ENCODE results near the gene KLHL1.

Gene KLHL1

DNA sequence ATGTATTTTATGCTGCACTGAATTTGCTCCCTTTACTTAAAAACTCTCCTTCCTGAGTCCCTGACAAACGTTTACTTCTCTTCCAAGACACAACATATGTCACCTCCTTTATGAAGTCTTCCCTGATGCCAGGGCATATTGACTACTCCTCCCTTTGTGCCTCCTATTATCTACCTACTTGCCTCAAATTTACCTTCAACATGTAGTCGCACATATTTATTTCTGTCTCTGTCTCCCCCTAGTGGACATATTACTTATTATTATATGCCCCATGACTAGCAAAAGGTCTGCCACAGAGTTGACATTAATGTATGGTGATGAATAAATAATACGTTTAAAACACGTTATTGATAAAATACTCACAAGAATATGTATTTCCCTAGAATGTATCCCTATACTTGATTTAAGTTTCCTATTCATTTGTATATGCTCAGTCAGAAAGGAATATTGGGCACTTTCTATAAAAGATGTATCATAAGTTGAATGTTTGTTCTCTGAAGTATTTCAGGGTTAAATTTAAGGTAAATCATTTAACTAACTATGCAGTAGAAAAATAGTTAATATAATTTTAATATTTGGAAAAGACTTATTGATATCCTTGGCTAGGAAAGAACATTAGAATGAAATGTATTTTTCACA lies 250.9 kb downstream of the KLHL1 start:
- DNase-seq = no peak

DNA sequence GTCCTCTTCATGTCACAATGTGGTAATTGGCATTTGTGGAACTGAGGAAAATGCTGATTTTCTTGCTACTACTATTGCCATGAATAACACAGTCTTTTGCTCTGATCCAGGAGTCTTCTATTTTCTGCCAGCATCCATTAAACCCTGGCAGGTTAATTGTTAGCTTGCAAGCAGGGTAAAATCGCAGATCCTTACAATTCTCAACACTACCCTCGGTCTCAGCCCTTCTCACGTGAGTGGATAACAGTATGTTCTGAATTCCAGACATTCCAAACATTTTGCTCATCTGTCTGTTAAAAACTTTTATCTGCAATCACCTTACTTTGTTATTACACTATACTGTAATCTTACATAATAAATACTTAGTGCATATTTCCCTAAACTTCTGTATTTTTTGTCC lies 251.9 kb downstream of the KLHL1 start:
- DNase-seq = no peak

DNA sequence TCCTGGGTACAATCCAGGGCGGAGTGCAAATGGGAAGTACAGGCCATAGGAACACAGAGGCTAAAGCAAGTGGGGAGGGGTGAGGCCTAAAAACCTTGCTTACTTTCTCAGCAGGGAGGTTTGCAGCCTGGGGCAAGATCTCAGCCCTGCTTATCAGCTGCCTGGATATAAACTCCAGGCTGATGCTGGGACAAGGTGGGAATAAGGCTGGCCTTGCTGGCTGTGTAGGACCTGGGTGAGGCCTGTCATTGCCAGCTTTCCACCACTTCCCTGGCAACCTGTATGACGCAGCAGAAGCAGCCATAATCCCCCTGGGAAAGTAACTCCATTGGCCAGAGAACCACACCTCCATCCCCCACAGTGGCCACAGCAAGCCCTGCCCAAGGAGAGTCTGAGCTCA lies 279.7 kb downstream of the KLHL1 start:
- no peak for DNase-seq

DNA sequence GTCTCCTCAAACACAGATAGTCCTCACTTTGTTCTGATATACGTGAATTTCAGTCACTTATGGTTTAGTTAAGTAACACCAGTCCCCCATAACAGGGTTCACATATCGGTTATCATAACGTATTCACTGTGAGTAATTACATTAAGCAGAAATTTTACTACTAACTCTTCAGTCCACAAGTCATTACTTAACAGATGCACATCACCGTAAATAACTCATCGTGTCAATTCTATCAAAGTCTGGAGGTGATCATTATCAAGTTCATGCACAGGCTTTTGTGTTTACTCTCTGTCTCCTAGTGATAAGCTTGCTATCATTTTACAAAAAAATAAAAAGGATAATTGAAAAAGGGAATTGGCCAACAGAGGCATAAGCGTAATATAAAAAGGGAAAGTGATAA lies 288.1 kb downstream of the KLHL1 start:
- no peak for DNase-seq

DNA sequence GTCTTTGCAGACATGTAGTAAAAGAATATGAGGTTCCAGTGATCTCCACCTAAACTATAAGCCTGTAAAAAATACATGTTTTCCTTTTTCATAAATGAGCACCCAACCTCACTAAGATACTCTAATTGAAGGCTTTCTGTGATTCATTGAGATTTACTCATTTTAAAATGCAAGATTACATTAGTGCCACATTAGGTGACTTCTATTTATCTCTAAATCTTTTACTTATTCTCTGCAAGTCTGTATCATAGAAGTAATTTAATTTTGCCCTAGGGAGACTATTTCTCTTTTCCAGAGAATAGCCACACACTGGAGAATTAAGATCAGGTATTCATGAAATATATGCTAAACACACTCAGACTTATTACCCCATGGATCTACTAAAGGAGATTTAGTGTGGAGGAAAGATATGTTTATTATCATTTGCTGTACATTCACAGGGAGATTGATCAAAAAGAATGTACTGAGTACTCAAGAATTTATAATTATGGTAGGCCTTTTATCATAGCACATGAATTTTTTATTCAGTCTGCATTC lies 290.9 kb downstream of the KLHL1 start:
- no peak for DNase-seq

DNA sequence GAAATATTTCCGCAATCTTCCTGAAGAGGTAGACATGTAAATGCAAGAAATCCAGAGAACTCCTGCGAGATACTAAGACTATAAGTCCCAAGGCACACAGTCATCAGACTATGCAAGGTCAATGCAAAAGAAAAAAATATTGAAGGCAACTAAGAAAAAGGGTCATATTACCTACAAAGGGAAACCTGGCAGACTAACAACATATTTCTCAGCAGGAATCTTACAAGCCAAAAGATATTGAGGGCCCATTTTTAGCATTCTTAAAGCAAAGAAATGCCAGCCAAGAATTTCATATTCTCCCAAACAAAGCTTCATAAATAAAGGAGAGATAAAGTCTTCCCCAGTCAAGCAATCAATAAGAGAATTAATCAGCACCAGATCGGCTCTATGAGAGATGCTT lies 299.1 kb downstream of the KLHL1 start:
- no peak for DNase-seq

DNA sequence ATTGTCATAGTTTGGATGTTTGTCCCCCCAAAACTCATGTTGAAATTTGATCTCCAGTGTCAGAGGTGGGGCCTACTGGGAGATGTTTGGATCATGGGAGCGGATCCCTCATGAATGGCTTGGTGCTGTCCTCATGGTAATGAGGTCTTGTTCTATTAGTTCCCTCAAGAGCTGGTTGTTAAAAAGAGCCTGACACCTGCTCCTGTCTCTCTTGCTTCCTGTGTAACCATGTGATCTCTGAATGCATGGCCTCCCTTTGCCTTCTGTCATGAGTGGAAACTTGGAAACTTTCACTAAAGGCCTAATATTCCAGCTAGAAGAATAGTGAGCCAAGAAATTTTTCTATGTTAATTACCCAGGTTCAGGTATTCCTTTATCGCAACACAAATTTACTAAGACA lies 312.0 kb downstream of the KLHL1 start:
- DNase-seq = no peak

DNA sequence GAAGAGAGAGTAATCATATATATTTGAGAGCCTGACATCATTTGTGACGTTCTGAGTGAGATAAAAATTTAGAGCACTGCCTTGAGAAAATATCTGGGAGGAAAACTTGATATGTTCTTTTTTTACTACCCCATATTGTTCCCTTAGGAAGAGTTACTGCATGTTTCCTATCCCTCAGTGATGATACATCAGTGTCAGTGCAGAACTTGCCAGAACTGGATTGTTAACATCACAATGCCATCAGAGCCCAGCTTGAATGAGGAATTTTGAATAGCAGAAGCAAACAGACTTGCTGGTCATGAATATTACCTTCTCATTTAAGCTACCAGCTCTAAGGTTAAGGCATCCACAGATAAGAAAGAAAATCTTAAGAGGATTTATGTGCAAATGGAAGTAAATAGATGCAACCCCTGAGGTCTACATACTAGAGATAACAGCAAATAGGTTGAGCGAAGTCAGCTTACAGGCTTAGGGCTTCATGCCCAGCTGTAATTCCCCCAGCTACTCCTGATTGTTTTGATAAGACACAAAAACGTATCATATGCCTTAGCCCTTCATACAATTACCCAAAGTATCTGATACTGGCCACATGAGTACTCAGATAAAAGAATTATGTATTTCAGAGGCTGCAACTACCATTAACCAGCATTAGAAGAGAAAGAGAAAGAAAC lies 314.3 kb downstream of the KLHL1 start:
- DNase-seq = no peak

DNA sequence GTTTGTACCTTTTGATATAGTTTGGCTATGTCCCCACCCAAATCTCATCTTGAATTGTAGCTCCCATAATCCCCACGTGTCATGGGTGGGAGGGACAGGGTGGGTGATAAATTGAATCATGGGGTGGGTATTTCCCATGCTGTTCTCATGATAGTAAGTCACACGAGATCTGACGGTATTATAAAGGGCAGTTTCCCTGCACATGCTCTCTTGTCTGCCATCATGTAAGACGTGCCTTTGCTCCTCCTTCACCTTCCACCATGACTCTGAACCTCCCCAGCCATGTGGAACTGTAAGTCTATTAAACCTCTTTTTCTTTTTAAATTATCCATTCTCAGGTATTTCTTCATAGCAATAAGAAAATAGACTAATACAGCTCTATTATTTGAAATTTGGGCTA lies 331.3 kb downstream of the KLHL1 start:
- DNase-seq = no peak

DNA sequence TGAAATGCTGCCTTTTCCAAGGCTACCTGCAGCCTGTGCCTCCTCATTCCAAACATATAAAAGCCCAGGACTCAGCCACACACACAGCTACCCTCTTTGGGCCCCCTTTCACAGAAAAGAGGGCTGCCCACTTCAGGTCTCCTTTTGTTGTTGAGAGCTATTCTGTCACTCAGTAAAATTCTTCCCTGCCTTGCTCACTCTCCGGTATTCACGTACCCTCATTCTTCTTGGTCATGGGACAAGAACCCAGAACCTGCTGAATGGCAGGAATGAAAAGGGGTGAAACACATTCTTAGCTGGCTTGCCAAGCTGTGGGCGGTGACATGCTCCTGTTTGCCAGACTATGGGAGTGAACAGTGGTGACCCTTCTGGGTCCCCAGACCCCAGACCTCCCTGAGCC lies 338.6 kb downstream of the KLHL1 start:
- no peak for DNase-seq

DNA sequence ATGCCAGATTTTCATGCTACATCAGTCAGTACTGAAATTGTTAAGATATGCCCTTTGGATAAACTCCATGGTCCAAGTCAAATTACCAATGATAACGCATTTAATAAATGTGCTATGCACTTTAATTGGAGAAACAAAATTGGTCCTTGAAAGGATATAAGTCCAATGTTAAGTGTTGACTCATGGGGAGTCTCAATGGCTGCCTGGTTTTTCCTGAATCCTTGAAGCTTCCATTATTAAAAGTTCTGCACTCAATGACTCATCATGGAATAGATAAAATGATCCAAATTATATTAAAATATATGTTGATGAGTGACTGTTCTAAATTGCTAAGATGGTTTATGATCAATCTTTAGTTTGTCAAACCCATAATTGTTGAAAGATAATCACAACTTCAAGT lies 346.7 kb downstream of the KLHL1 start:
- DNase-seq = no peak

DNA sequence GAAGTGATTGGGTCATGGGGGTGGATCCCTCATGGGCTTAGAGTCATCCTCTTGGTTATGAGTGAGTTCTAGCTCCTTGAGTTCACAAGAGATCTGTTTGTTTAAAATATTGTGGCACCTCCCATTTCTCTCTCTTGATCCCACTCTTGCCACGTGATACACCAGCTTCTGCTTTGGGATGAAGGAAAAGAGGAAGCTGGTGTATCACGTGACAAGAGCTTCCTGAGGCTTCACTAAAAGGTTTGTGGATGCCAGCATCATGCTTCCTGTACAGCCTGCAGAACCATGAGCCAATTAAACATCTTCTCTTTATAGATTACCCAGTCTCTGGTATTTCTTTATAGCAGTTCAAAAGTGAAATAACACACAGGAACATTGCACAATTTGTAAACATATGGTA lies 353.2 kb downstream of the KLHL1 start:
- no peak for DNase-seq

DNA sequence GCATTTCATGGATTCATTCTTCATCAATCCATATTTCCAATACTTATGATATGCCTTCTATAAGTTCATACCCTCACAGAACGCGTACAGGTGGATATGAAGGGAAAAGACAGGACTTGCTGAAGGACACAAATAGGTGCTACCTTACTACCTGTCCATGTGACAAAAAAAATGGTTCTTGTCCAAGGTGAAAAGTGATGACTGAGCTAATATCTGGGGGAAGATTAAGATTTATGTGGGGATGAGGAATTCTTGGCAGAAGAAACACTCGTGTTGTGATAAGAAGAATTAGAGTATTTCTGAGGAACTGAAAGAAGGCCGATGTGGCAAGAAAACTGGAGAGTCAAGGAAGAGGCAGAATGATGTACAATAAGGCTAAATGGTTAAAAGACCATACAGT lies 357.0 kb downstream of the KLHL1 start:
- DNase-seq = no peak

DNA sequence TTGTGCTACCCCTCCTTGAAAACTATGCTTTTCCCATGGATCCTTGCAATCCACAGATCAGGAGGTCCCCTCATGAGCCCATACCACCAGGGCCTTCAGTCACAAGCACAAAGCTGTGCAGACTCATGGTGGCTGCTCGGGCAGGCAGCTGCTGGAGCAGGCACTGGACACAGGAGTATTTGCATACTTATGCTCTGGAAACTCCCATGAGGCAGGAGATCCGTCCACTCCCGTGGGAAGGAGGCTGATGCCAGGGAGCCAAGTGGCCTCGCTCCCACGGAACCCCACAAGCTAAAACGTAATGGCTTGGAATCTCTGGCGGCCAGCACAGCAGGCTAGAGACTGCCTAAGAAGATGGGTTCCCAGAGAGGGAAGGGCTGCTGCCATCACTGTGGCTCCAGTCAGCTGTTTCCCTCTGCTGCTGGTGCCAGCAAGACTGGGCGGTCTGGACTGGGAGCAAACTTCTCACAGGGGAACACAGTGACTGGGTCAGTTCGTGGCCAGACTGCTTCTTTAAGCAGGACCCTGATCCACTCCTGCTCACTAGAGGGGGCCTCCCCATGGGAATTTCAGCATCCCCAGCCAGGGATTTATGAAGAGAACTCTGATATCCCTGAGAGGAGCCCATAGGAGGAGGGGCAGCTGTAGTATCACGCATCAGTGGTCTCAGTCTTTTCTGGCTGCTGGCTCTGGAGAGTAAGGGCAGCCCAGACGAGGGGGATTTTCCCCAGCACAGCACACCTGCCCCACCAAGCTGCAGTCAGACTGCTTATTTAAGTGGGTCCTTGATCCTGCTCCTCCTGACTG lies 370.9 kb downstream of the KLHL1 start:
- no peak for DNase-seq

DNA sequence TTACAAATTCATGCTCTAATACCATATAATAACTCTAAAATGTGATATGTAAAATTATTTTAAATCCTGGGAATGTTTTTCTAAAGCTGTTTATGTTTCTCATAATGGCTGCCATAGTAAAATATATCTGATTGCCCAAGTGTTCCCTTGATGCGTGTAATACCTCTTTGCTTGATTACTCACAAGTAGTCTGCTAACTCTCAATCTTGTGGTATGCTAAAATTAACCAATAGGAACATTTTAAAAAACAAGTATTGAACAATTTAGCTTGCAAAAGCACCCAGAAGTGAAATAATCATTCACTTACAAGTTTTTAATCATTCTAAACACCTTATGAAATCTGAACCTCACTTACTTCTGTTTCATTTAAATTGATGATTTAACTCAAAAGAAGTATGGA lies 386.6 kb downstream of the KLHL1 start:
- DNase-seq = no peak

DNA sequence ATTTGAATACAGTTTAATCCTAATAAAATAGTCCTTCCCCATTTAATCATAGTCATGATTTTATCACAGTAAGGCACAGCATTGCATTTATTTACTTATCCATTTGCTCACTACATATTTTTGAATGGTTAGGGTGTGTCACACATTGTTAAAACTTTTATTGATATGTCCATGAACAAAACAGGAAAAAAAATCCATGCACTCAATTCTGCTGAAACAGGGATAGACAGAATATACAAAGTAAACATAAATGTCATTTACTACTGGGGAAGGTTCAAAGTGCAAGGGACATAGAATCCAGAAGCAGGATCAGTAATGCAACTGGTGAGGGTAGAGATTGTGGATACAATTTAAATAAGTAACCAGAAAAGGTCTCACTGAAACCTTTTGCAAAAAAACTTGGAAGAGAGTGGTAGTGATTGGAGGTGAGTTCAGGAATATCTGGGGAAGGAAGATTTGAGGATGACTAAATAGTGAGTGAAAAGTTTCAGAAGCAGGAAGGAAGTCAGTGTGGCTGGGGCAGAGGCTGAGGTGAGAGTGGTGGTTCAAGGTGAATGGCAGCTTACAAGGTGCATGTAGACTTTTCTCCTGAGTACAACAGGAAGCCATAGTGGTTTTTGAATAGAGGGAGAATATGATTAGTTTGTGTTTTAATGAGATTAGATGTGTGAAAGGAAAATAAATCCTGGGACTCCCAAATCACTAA lies 387.8 kb downstream of the KLHL1 start:
- no peak for DNase-seq

DNA sequence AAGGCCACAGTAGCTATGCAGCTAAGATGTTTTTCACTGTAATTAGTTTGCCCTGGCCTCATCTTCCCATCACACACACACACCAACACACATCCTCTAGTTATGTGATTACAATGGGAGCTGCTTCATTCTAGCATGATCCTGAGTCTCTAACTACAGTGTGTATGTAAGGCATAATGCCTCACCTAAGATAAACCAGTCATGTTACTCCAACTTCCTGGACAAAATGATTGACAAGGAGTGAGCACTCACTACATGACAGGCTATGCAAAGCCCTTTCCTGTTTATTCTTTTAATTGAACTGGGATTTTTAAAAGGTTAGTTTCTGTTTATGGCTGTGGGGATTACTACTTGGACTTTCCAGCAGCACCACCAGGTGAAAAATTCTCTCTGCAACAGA lies 401.4 kb downstream of the KLHL1 start:
- DNase-seq = no peak

DNA sequence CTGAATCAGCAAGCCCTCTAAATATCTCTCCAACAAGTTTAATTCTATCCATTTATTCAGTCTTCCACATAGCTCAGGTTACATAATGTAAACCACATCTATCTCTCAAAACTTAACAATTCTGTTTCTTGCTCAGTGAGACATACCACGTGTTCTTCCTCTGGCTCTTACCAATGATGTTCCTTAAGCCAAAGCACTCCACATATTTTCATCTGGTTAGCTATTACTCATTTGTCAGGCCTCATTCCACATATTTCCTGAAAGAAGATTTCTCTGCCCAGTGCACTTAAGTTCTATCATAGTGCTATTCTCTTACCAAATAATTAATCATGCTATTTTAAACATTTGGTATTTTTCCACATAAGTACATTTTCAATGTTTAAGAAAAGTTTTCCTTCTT lies 403.9 kb downstream of the KLHL1 start:
- no peak for DNase-seq

DNA sequence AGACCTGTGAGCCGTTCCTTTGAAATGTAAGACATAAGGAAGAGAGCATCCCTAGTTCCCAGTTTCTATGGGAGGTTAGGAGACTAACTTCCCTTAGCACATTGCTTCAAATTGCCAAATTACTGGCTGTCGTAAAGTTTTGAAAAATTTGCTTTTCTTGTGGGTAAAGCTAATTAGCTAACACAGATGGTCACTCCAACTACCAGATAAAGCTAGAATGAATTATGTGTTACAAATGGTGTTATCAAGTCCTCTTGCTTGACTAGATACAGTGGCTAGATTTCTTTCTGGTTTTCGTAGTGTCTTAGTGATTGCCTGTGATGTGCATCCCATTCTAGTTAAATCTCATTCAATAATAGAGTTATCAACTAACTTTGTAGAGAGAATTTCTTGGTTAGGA lies 417.3 kb downstream of the KLHL1 start:
- no peak for DNase-seq

DNA sequence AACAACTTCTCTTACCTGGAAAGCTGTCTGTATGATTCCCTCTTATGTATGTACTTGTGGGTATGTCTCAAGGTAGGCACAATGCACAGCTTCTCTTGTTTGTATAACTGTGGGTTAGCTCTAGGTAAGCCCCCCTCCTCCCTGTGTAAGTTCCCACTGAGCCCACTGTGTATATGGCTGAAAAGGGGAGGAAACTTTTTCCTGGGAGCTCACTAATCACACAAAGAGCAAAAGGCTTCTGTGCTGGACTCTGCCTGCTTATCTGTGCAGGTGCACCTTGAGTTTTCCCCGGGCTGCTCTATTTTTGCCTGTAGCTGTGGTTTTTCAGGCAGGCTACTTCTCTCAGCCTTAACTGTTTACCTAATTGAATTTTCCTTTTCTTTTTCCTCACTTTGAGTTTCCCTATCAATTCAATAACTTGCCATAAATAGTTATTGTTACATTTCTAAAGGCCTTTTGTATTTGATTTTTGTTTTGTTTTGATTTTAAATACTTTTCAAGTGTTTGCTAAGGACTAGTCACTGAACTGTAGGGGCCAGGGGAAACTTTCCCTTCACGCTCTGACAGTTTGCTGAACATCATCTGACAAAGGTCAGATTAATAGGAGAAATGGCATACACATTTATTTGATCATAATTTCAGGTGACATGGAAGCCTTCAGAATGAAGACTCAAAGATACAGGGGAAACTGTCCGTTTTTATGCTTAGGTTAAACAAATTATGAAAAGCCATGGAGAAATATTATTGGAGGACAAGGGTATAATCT lies 424.1 kb downstream of the KLHL1 start:
- no peak for DNase-seq

DNA sequence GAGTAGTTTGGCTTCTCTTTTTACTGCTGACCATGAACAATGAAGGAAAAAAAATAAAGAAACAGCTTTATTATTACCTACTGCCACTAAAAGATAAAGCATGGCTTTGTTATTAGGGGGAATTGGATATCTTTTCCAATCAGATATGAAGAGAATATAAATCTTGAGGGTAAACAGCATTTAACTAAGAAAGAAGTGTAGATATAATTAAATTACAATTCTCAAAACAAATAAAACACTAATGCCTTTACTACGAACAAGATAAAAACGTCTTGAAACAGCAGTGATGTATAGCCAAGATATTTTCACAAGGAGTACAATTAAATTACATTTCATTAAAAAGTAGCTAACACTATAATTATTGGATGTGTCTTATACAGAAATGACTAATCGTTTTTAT lies 426.5 kb downstream of the KLHL1 start:
- no peak for DNase-seq

DNA sequence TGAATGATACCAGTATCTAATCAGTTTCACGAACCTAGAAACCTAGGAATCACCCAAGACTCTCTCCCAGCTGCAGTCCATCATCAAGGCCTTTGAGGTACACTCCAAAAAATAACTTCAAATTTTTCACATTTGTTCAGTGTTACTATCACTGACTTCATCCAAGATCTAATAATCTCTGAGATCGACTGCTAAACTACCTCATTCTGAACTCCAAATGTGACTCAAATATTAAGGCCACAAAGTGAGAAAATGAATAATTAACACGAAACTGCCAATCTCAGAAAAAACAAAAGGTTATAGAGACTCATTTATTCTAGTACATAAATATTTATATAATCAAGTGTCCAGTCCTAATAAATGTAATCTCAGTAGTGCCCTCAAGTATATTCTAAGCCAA lies 430.9 kb downstream of the KLHL1 start:
- DNase-seq = no peak

DNA sequence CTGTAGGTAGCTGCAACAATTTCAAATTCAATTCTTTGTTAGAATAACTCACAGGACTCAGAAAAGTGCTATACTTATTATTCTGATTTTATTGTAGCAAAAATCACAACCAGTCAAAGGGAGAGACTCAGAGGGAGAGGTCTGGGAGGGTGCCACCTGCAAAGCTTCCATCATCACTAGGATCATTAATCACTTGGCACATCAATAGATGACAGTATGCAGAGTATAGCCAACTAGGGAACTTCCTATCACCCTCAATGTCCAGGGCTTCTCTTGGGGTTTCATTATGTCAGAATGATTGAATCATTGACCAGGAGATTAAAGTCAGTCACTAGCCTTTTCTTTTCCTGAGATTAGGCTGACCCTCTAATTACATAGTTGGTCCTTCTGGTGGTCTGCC lies 432.0 kb downstream of the KLHL1 start:
- DNase-seq = no peak

Measured in activated naive CD4-positive, alpha-beta T cell treated with anti-CD3 and anti-CD28 coated beads, Interleukin-2, amount 50 U/mL, for 16 hours (primary cell).